ENCODE measurements around the gene AGMO.

- TF ChIP-seq, protein P1, sequence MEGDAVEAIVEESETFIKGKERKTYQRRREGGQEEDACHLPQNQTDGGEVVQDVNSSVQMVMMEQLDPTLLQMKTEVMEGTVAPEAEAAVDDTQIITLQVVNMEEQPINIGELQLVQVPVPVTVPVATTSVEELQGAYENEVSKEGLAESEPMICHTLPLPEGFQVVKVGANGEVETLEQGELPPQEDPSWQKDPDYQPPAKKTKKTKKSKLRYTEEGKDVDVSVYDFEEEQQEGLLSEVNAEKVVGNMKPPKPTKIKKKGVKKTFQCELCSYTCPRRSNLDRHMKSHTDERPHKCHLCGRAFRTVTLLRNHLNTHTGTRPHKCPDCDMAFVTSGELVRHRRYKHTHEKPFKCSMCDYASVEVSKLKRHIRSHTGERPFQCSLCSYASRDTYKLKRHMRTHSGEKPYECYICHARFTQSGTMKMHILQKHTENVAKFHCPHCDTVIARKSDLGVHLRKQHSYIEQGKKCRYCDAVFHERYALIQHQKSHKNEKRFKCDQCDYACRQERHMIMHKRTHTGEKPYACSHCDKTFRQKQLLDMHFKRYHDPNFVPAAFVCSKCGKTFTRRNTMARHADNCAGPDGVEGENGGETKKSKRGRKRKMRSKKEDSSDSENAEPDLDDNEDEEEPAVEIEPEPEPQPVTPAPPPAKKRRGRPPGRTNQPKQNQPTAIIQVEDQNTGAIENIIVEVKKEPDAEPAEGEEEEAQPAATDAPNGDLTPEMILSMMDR (conservative IDR thresholded peaks at IDR 0.05; ENCODE audit: low read depth, low read length), result peak; percentile 66
- no peak for TF ChIP-seq EZH2 (IDR thresholded peaks at IDR 0.05; ENCODE audit: low read length, unreplicated experiment)
Measured at GRCh38 chr7:15305002-15305600, 256.7 kb downstream of the AGMO start.

Data from PC-3 (cell line).